ENCODE results near the gene NACC1.

The NACC1 gene

GRCh38 chr19:13121551-13122274, 3.6 kb downstream of the NACC1 start:
- no peak for DNase-seq

- no peak for DNase-seq
These were observed 4.3 kb downstream of the NACC1 start for GRCh38 chr19:13122275-13122878.

GRCh38 chr19:13122980-13123957, 5.2 kb downstream of the NACC1 start:
- DNase-seq = no peak

- no peak for DNase-seq
These were observed 9.0 kb downstream of the NACC1 start for GRCh38 chr19:13127051-13127450.

GRCh38 chr19:13127811-13128575, 9.9 kb downstream of the NACC1 start:
- DNase-seq = no peak

GRCh38 chr19:13128583-13128982, 10.5 kb downstream of the NACC1 start:
- DNase-seq = no peak

- DNase-seq = no peak
These were observed 11.3 kb downstream of the NACC1 start for GRCh38 chr19:13129384-13129783.

GRCh38 chr19:13130886-13131490, 12.9 kb downstream of the NACC1 start:
- no peak for DNase-seq

- DNase-seq = peak; percentile 82
These were observed 14.6 kb downstream of the NACC1 start for GRCh38 chr19:13132471-13133180.

- DNase-seq = no peak
These were observed 15.3 kb downstream of the NACC1 start for GRCh38 chr19:13133241-13133870.

- DNase-seq = no peak
These were observed 16.6 kb downstream of the NACC1 start for GRCh38 chr19:13134626-13135025.

- no peak for DNase-seq
These were observed 17.3 kb downstream of the NACC1 start for GRCh38 chr19:13135068-13136062.

GRCh38 chr19:13137290-13137794, 19.3 kb downstream of the NACC1 start:
- DNase-seq = no peak

GRCh38 chr19:13138171-13138915, 20.3 kb downstream of the NACC1 start:
- no peak for DNase-seq

- DNase-seq = no peak
These were observed 20.8 kb downstream of the NACC1 start for GRCh38 chr19:13138916-13139198.

GRCh38 chr19:13139633-13140311, 21.7 kb downstream of the NACC1 start:
- no peak for DNase-seq

- DNase-seq = peak; percentile 38
These were observed 28.9 kb downstream of the NACC1 start for GRCh38 chr19:13146763-13147563.

All from EL (cell line).